Stimulated activated CD4-positive, alpha-beta T cell treated with anti-CD3 and anti-CD28 coated beads, Interleukin-4, amount 100 ng/mL, for 4 hours (primary cell): ENCODE measurements around the gene SERF2.
"Not testable (repeated sequence)": the region's sequence is repeated elsewhere in the genome, so short reads cannot be mapped to it uniquely, and the experiment has no call there.

Experiments
- DNase-seq, 2 experiments: peaks; one replicate each; pipeline ENCODE4 v3.0.0-alpha.2; 2020

The SERF2 gene

DNA sequence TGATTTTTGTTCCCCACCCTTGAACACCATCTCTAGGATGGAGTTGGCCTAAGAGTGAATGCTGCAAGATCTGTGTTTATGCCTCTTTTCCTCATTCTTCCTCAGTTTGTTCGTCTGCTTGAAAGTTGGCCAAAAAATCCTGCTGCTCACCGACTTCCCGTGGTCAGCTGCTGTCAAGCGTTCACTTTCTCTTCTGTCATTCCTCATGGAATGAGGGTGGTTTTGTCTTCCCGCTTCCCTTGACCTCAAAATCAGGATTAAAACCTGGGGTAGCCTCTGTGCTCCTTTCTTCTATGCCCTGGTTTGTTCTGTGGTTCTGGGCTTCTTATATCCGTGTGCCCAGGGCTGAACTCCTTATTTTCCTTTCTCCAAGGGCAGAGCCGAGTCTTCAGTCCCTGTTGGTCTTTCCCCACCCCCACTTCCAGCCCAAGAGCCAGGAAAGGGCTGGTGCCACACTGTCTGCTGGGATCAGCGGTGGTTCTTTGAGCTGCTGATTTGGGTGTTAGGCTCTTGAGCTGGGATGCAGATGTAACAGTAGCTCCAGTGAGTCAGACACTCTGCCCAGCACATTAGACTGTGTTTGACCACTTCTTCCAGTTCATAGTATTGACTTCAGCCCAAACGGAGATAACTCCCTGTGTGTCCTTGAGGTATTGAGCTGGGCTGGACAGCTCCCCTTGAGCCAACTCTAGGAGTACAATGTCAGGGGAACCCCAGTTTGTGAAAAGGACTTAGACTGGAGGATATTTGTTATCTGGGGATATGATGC is 2.3 kb downstream of the SERF2 start:
- DNase-seq, result no peak

DNA sequence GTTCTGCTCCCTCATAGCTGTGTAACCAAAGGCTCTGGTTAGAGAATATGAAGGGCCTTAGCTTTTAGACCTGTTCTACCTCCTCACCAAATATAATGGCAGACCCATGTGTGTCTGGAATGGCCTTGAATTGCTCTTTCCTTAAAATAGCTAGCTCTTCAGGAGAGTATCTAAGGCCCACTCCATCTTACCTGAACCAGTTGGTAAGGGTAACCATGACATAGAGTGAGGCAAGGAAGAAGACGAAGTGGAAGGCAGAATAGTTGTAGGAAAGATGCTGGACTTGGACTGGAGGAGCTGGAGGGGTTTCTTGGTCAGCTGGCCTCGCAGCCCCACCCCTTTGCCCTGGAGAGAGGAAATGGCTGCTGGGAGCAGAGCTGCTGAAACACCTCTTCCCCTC is 3.1 kb downstream of the SERF2 start:
- no peak for DNase-seq

DNA sequence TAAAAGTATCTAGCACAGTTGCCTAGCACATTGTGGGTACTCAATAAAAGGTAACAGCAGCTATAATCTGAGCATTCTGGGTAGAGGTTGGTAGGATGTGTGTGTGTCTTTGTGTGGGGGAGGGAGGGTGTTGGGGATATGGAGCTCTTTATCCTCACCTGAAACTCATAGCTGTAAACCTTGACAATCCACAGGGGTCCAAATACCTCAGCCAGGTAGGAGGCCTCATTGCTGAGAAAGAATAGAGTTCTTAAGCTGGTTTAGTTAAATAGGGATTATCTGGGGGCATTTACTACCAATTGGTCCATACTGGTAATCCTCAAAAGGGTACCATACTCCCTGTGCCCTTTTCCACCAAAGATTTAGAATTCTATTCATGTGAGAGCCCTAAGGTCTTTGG is 3.9 kb downstream of the SERF2 start:
- DNase-seq, result no peak

DNA sequence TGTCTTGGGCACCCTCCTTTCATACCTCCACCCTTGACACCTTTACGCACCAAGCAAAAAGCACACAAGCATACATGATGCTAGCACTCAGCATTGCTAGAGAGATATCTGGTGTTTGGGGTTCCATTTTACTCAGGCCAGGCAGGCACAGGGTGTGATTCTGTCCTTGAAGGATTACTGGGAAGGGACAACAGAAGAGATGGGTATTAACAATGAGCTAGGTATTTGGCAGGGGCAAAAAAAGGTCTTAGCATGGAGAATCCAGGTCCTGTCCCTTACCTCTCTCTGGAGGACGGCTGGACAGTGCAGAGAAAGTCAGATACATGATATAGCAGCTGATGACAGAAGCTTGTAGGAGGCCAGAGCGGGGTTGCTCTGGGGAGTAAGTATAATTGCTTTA is 4.4 kb downstream of the SERF2 start:
- DNase-seq, result no peak

DNA sequence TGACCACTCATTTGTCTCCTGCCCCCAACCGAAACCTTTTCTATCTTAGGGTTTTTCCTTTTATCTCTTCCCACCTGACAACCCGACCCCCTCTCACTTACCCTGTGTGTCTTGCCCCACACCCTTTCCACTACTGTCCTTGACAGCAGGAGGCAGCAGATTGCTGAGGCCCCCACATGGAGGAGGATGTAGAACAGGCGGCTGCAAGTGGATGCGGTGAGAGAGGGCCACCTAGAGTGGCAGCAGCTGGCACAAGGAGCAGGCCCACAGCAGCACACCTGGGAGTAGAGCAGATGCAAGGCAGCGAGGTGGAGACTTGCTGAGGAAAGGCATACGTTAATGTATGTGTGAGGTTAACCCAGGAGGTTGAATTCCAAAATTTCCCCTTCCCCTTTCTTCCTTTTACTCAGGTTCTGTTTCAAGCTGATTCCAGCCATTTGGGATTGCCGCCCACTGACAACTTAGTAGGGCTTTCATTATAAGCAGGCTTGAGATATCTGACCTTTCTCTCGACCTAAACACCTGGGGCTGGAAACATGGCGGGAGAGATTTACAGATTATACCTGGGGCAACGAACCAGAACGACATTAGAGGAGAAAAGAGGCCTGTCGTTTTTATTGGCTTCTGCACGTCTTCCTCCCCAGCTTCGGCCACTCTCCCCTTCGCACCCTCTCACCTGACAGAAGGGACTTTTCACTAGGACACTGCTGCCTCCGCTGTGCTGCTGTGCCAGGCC is 7.3 kb downstream of the SERF2 start:
- DNase-seq, result no peak

DNA sequence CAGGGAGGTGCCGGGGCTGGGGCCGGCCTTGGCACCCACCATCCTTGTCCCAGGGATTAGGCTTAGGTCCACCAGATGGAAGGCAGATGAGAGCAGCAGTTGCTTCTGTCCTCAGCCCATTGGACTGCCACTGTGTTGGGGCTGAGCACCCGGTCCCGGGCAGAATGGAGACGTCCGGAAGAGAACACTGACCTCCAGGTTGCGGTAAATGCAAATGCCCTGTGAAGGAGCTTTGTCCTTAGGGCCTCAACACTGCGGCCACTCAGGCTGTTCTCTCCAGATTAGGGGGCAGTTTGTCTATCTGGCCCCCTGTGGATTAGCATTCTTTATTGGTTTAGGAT is 7.8 kb downstream of the SERF2 start, which contains the start of gene SERINC4:
Gene SERINC4, minus strand, starts transcription at position 276 of the 341 bp plus-strand sequence. Its CDS starts 234 bp downstream, at position 42.
- no peak for DNase-seq

DNA sequence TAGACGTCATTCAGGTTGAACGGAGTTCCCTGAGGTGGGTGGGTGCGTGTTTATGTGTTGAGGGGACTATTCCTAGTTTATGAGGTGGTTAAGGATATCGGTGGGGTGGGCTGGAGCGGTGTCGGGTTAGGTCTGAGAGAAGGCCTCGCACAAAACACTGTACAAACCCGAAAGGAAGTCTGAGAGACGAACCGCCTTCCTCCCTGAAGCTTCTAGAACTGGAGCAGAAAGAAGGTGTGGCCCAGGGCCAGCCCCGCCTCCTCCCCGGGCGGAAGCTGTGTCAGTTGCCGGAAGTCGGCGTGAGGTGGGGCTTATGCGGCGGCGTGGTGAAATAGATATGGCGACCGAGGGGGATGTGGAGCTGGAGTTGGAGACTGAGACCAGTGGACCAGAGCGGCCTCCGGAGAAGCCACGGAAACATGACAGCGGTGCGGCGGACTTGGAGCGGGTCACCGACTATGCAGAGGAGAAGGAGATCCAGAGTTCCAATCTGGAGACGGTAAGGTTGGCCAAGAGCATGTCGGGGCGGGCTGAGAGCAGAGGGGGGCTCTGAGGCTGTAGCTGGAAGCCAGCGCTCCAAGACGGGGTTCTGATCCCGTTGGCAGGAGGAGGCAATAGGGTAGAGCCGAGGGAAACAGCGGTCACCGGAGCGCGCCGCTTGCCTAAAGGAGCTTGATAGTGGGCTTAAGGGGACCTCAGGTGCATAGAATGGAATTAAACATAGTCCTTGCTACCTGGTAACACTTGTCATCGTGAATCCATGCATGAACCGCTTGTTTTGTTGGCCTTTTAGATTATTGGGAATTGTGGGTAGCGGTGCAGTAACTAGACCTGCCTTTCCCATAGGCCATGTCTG is 8.4 kb downstream of the SERF2 start, which contains the start of gene HYPK:
Gene HYPK, plus strand, starts transcription at position 314 of the 856 bp plus-strand sequence. Its CDS starts 24 bp downstream, at position 338.
- peak; percentile 87 to 92 for DNase-seq

DNA sequence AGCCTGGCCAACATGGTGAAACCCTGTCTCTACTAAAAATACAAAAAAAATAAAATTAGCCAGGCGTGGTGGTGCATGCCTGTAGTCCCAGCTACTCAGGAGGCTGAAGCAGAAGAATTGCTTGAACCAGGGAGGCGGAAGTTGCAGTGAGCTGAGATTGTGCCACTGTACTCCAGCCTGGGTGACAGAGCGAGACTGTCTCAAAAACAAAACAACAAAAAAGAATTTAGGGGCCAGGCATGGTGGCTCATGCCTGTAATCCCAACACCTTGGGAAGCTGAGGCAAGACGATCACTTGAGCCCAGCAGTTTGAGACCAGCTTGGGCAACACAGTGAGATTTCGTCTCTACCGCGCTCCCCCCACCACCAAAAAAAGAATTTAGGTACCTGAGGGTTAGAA is 10.6 kb downstream of the SERF2 start:
- DNase-seq, result not testable (repeated sequence)

DNA sequence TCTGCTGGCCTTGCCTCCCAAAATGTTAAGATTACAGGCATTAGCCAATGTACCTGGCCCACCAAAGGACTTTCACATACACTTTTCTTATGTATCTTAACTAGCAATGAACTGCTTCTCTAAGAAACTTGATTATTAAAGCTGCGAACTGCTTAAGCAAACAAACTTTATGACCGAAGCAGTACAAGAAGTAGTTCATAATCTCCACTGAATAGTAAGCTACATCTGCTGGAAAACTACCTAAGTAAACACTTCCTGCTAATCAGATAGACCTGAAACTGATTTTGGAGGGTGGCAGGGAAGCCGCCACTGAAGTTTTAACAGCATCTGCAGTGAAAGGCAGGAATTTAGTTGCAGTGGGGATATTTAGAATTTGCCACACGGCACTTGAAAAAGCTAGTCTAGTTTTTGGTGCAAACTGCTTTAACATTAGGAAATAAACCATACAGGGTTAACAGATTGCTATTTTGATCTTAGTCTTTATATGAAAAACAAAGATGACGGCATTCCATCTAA is 16.4 kb downstream of the SERF2 start:
- no peak for DNase-seq

DNA sequence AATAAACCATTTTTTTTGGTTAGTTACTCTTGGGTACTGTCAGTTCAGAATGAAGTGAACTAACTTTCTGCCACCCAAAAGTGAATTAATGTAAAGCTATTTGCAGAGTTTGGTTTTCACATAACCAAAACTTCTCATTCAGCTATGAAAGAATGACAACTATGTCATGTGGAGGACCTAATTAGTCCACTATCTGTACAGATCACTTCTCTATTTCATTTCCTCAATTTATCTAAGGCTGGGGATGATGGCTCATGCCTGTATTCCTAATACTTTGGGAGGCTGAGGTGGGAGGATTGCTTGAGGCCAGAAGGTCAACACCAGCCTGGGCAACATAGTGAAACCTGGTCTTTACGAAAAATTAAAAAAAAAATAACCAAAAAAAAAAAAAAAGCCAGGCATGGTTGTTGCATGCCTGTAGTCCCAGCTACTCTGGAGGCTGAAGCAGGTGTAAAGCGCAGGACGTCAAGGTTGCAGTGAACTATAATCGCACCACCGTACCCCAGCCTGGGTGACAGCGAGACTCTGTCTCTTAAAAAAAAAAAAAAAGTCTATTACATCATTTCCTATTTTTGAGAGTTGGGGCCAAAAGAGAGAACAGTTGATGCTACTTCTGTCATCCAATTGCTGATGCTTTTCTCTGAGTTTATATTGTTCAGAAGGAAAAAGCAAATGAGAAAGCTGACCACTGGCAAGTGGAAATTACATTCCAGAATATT is 17.0 kb downstream of the SERF2 start:
- no peak for DNase-seq

DNA sequence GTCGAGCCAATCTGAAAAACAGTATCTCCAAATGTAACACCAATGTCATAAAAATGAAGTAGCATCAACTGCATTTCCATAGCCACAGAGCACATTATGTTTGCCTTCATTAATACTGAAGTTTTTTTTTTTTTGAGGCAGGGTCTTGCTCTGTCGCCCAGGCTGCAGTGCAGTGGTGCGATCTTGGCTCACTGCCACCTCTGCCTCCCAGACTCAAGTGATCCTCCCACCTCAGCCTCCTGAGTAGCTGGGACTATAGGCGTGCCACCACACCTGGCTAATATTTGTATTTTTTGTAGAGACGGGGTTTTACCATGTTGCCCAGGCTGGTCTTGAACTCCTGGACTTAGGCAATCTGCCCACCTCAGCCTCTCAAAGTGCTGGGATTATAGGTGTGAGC is 22.9 kb downstream of the SERF2 start:
- not testable (repeated sequence) for DNase-seq

DNA sequence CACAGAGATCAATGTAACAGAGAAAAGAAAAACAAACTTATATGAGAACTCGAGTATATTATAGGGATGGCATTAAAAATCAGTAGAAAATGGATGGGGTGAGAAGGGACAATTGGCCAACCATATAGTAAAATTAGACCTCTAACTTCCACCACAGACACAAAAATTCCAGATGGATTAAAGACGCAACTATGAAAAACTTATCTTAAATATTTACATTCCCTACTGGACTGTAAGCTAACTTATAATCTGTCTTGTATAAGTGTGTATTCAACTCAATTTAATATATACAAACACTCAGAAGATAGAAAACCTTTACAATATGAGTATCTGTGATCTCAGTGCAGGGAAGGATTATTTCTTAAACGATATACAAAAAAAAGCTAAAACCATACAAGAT is 29.4 kb downstream of the SERF2 start:
- no peak for DNase-seq

DNA sequence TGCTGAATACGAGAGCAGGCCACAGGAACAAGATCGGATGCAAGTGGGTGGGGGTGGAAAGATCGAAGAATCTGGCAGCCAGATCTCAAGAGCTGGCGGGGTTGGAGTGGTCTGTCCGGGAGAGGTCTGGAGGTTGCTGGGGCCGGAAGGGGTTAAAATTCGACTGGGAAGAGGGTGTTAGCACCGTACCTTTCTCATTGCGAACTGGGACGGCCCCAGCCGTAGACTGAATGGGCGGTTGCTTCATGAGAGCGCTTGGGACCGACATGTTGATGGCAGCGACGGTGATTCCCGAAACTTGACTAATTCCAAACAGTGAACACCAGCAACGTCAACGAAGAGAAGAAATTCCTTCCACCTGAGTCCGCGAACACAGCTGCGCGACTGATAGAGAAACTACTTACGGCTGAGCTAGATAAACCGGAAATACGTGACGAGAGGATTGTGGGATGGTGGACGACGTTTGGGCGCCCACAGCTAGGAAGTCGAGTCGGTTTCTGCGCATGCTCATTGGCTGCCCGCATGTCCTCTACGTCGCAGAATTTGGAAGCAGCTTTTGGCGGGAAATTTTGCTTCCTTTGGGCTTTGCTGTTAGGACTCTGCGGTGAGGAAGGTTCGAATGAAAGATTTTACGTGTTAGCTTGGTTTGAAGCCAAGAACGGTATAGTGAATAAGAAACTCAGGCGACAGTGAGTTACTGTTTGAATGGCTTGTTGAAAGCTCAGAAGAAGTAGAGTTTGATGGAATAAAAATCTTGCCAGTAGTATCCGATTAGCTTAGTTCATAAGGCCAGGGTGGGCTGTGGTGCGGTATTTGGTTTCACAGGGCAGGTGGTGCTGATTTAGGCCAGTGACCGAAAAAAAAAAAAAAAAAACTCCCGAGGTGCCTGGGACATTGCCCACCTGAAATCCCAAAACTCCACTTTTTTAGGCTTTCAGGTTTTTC is 32.5 kb downstream of the SERF2 start, which contains the start of gene MFAP1:
Gene MFAP1, minus strand, starts transcription at position 389 of the 945 bp plus-strand sequence. Its CDS starts 121 bp downstream, at position 268.
- DNase-seq, result peak; percentile 80 to 92

DNA sequence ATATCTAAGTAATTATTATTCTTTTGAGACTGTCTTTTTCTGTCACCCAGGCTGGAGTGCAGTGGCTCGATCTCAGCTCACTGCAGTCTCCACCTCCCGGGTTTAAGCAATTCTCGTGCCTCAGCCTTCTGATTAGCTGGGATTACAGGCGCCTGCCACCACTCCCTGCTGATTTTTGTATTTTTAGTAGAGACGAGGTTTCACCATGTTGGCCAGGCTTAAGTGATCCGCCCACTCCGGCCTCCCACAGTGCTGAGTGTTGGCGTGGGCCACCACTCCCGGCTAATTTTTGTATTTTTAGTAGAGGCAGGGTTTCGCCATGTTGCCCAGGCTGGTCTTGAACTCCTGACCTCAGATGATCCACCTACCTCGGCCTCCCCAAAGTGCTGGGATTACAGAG is 33.2 kb downstream of the SERF2 start:
- DNase-seq, result not testable (repeated sequence)

DNA sequence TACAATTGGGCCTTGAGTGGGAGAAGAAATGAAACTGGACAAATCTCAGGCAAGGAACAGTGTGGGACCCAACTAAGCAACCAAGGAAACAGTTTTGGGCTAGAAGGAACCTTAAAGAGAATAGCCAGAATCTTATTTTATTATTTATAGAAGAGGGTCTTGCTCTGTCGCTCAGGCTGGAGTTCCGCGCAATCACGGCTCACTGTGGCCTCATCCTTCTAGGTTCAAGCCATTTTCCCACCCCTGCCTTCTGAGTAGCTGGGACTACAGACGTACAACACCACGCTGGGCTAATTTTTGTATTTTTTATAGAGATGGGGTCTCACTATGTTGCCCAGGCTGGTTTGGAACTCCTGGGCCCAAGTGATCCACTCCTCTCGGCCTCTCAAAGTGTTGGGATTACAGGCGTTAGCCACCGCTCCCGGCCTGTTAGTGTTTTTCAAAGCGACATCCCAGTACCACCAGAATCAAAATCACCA is 33.9 kb downstream of the SERF2 start:
- DNase-seq, result no peak

DNA sequence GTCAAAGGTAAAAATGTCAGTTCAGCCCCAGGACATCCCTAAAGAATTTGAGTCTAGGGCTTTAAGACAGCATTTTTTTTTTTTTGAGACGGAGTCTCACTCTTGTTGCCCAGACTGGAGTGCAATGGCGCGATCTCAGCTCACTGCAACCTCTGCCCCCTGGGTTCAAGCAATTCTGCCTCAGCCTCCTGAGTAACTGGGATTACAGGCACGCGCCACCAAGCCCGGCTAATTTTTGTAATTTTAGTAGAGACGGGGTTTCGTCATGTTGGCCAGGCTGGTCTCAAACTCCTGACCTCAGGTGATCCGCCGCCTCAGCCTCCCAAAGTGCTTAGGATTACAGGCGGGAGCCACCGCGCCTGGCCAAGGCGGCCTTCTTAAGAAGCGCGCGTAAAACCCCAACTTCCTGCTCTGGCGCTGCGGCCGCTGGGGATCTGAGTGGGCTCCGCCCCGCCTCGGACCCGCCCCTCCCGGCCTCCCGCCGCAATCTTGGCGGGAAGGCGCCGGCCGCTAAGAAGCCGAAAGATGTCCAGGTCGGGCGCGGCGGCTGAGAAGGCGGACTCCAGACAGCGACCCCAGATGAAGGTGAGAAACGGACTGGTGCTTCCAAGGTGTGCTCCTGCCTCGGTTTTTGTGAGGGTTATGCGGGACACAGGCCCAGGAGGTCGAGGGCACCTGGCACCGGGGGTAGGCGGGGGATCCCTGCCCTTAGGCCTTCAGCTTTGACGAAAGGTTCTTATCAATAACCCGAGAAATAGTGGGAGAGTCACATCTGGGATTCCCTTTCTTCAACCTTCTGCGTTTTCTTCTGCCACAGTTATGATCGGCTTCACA is 34.6 kb downstream of the SERF2 start, which contains the start of gene WDR76:
Gene WDR76, plus strand, starts transcription at position 495 of the 834 bp plus-strand sequence. Its CDS starts 31 bp downstream, at position 526.
- peak; percentile 59 to 70 for DNase-seq

DNA sequence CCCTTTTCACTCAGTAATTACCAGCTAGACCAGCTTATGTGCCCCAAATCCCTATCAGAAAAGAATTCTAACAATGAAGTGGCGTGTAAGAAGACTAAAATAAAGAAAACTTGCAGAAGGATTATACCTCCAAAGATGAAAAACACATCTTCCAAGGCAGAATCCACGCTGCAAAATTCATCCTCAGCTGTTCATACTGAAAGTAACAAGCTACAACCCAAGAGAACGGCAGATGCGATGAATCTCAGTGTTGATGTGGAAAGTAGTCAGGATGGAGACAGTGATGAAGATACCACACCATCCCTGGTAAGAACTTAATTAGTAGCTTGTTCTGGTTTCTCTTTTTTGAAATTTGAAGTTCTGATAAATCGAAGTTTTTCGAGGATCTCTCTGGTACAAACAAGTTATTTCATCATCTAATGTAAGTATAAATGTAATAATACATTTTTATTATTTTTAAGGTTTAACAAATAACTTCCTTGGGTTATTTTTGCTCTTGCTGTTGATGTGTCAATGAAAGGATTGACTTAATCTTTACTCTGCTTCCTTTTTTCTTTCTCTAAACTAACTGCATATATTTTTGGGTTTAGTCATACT is 36.0 kb downstream of the SERF2 start:
- DNase-seq, result no peak

DNA sequence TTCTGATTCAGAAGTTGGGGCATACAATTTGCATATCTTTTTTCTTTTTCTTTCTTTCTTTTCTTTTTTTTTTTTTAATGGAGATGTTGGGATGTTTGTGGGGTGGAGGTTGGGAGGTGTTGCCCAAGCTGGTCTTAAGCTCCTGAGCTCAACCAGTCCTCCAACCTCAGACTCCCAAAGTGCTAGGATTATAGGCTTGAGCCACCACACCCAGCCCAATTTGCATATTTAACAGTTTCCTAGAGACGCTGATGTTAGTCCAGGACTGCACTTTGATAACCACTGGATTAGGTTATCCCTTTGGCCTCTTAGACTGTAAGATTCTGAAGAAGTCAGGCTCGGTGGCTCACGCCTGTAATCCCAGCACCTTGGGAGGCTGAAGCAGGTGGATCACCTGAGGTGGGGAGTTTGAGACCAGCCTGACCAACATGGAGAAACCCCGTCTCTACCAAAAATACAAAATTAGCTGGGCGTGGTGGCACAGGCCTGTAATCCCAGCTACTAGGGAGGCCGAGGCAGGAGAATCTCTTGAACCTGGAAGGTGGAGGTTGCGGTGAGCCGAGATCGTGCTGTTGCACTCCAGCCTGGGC is 37.9 kb downstream of the SERF2 start:
- DNase-seq, result not testable (repeated sequence)
